ENCODE data around the gene CLCF1.
"Not testable (repeated sequence)": the region's sequence is repeated elsewhere in the genome, so short reads cannot be mapped to it uniquely, and the experiment has no call there.

DNA sequence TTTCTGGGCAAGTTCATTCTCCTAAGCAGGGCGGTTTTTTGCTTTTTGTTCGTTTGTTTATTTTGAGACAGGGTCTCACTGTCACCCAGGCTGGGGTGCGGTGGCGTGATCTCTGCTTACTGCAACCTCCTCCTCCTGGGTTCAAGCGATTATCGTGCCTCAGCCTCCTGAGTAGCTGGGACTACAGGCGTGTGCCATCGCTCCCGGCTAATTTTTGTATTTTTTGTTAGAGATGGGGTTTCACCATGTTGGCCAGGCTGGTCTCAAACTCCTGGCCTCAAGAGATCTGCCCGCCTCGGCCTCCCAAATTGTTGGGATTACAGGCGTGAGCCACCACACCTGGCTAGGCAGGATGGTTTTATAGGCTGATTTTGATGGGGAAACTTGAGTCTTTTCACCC lies 54.5 kb downstream of the CLCF1 start:
- TF ChIP-seq CTCF, EP300 (IDR thresholded peaks at IDR 0.05): not testable (repeated sequence)
